HG03565 (cell line): Measurements from ENCODE around the gene LMBRD1.
"Not testable (repeated sequence)": the region's sequence is repeated elsewhere in the genome, so short reads cannot be mapped to it uniquely, and the experiment has no call there.

ENCODE experiments used
- ATAC-seq: cut with Tn5 transposase; IDR thresholded peaks from one replicate; pipeline ENCODE4 v1.9.1; 2021; ENCODE audit warnings: mild to moderate bottlenecking, moderate library complexity; ENCODE audit not compliant: unreplicated experiment

The LMBRD1 gene

GRCh38 chr6:69798796-69799195, 2.0 kb upstream of the LMBRD1 start:
- not testable (repeated sequence) for ATAC-seq

- peak; percentile 19 for ATAC-seq
Measured at GRCh38 chr6:69796073-69796641, 653 bp downstream of the LMBRD1 start.

- peak; percentile 32 for ATAC-seq
Measured at GRCh38 chr6:69795469-69796072, 1.2 kb downstream of the LMBRD1 start.

- no peak for ATAC-seq
Measured at GRCh38 chr6:69792292-69792691, 4.5 kb downstream of the LMBRD1 start.

GRCh38 chr6:69791065-69791471, 5.7 kb downstream of the LMBRD1 start:
- ATAC-seq, result peak; percentile 27

- peak; percentile 6 for ATAC-seq
Measured at GRCh38 chr6:69790629-69791028, 6.2 kb downstream of the LMBRD1 start.

- ATAC-seq, result no peak
Measured at GRCh38 chr6:69789578-69789977, 7.2 kb downstream of the LMBRD1 start.

GRCh38 chr6:69787436-69787835, 9.4 kb downstream of the LMBRD1 start:
- not testable (repeated sequence) for ATAC-seq

- ATAC-seq, result no peak
Measured at GRCh38 chr6:69785697-69786096, 11.1 kb downstream of the LMBRD1 start.

- peak; percentile 66 for ATAC-seq
Measured at GRCh38 chr6:69784595-69785377, 12.0 kb downstream of the LMBRD1 start.

- ATAC-seq, result no peak
Measured at GRCh38 chr6:69783108-69783507, 13.7 kb downstream of the LMBRD1 start.

- no peak for ATAC-seq
Measured at GRCh38 chr6:69780585-69781178, 16.1 kb downstream of the LMBRD1 start.

GRCh38 chr6:69775941-69776340, 20.9 kb downstream of the LMBRD1 start:
- no peak for ATAC-seq

- ATAC-seq, result no peak
Measured at GRCh38 chr6:69775585-69775849, 21.3 kb downstream of the LMBRD1 start.

- no peak for ATAC-seq
Measured at GRCh38 chr6:69774740-69775584, 21.8 kb downstream of the LMBRD1 start.

- no peak for ATAC-seq
Measured at GRCh38 chr6:69771158-69771906, 25.5 kb downstream of the LMBRD1 start.

- no peak for ATAC-seq
Measured at GRCh38 chr6:69768664-69769063, 28.1 kb downstream of the LMBRD1 start.

GRCh38 chr6:69763763-69764162, 33.0 kb downstream of the LMBRD1 start:
- no peak for ATAC-seq

GRCh38 chr6:69761853-69762252, 35.0 kb downstream of the LMBRD1 start:
- ATAC-seq, result no peak

- ATAC-seq, result no peak
Measured at GRCh38 chr6:69758214-69758613, 38.6 kb downstream of the LMBRD1 start.
